Naive thymus-derived CD8-positive, alpha-beta T cell (primary cell): ENCODE data around the gene DCC. TPM values are rescaled to one million over a fixed set of nuclear protein-coding genes. Genes with fewer than 3 reads are reported as not detected.
A peak's percentile ranks its signal among the peaks of the same experiment; 100 is the strongest.

Source experiments
- ATAC-seq, 2 donors: fragments of 150-1000 bp; cut with Tn5 transposase in 1 of 2; sonication (Bioruptor Pico), chemical (Tn5 transposase) in 1 of 2; 1 replicate in 1 of 2; 2 replicates in 1 of 2; pipeline ENCODE4 v1.10.0; 2021; ENCODE audit warnings: mild to moderate bottlenecking in 2 of 2, moderate library complexity in 2 of 2
- POLR2A ChIA-PET: fragments of 350-600 bp; sonication (Branson Sonifier 250); formaldehyde crosslinking; loops from one replicate; lab custom pipeline; 2021; ENCODE audit warnings: antibody characterized with exemption; lab: Charles Lee
- DNase-seq, 10 donors: peaks; one replicate each; pipeline versions ENCODE4 v3.0.0 to v3.0.0-alpha.2; 2020 to 2022
- H3K27ac Mint-ChIP-seq, 10 donors: one replicate each; pipeline ENCODE4 v1.8.0; 2020 to 2022; ENCODE audit warnings: mild to moderate bottlenecking in 10 of 10, mixed read lengths in 10 of 10, moderate library complexity in 4 of 10, inconsistent platforms in 1 of 10
- H3K27me3 Mint-ChIP-seq, 5 donors: one replicate each; pipeline ENCODE4 v1.8.0; 2021 to 2022; ENCODE audit warnings: mixed read lengths in 5 of 5
- H3K36me3 Mint-ChIP-seq, 3 donors: one replicate each; pipeline ENCODE4 v1.8.0; 2020 to 2022; ENCODE audit warnings: mixed read lengths in 3 of 3, mild to moderate bottlenecking in 2 of 3, inconsistent platforms in 1 of 3
- H3K4me1 Mint-ChIP-seq, 4 donors: one replicate each; pipeline ENCODE4 v1.8.0; 2021 to 2022; ENCODE audit warnings: mixed read lengths in 4 of 4
- H3K4me3 Mint-ChIP-seq, 10 donors: one replicate each; pipeline ENCODE4 v1.8.0; 2020 to 2022; ENCODE audit warnings: mild to moderate bottlenecking in 10 of 10, mixed read lengths in 10 of 10, moderate library complexity in 6 of 10, inconsistent platforms in 1 of 10
- H3K9me3 Mint-ChIP-seq, 9 donors: one replicate each; pipeline ENCODE4 v1.8.0; 2020 to 2022; ENCODE audit warnings: mixed read lengths in 9 of 9, mild to moderate bottlenecking in 3 of 9, inconsistent platforms in 1 of 9, moderate library complexity in 1 of 9
- polyA plus RNA-seq, 3 donors: library from polyadenylated mRNA; unstranded; fragments of 300-500 nt; fragmentation: Illumina TruSeq; gene quantifications; one replicate each; pipeline ENCODE4 v1.2.3, GENCODE V29; 2021
- total RNA-seq, 8 experiments: library from RNA in 2 of 8; stranded (reverse) in 2 of 8; gene quantifications; one replicate each; pipeline ENCODE4 v1.2.3 and lab custom pipeline; 2021 to 2026

The DCC gene
- total and polyA plus RNA-seq, 5 experiments from 2014 or later, result not detected

DNA sequence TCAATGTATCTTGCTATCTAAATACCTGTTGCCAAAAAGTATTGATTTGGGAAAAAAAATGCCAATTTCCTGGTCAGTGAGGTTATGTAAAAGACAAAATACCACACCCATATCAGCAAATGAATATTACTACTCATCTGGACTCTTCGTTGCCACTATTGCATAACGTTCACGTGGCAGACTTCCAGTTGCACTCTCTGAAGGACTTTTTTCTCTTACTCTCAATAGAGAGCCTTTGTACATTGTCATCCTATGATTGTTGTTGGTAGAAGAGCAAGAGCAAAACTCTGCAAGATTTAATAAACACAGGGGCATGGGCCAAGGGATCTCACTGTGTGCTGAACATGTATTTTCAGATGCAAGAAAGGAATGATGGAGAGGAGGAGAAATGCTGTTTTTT, 1194.7 kb downstream of the DCC start:
- Mint-ChIP-seq H3K4me3 (no peak overlapping the region), H3K36me3 (no peaks in the 10 kb centered on the region), H3K27me3 (no peaks in the 10 kb centered on the region), H3K27ac (no peak overlapping the region), H3K9me3 (peaks cover 0 to 11% (median 2%) of the 10 kb centered on the region in 9 donors), H3K4me1 (no peaks in the 10 kb centered on the region)
- POLR2A ChIA-PET, result no interaction called here
- ATAC-seq, result no peak
- no peak for DNase-seq

- DNase-seq, result no peak
- Mint-ChIP-seq H3K36me3 (no peaks in the 10 kb centered on the region), H3K4me1 (no peaks in the 10 kb centered on the region), H3K27ac (no peak overlapping the region), H3K27me3 (no peaks in the 10 kb centered on the region), H3K9me3 (peaks cover 0 to 11% (median 2%) of the 10 kb centered on the region in 9 donors), H3K4me3 (no peak overlapping the region)
- no peak for ATAC-seq
- POLR2A ChIA-PET, result no interaction called here
Measured at GRCh38 chr18:53536908-53537307, 1196.9 kb downstream of the DCC start.

DNA sequence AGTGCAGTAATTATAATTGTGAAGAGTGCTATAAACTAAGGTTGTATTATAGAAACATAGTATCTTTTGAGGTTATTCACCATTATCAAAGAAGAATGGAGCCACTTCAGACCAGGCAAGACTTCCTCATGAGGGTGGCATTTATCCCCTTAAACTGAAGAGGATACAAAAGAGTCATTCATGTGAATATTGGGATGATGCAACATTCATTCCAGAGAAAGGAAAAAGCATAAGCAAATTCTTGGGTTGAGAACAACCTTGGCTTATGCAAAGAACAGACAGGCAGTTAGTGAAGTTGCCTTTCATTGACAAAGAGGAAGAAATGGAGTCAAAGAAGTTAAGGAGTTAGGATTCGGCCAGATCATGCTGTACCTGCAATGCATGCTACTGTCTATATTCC, 1201.9 kb downstream of the DCC start:
- no peak for ATAC-seq
- Mint-ChIP-seq H3K27me3 (no peaks in the 10 kb centered on the region), H3K27ac (no peak overlapping the region), H3K36me3 (no peaks in the 10 kb centered on the region), H3K4me3 (no peak overlapping the region), H3K4me1 (no peaks in the 10 kb centered on the region), H3K9me3 (peaks cover 0 to 24% (median 0%) of the 10 kb centered on the region in 9 donors)
- POLR2A ChIA-PET, result no interaction called here
- DNase-seq, result no peak

GRCh38 chr18:53543711-53544110, 1203.7 kb downstream of the DCC start:
- Mint-ChIP-seq H3K9me3 (peaks cover 0 to 24% (median 0%) of the 10 kb centered on the region in 9 donors), H3K27me3 (no peaks in the 10 kb centered on the region), H3K4me1 (no peaks in the 10 kb centered on the region), H3K36me3 (no peaks in the 10 kb centered on the region), H3K4me3 (no peak overlapping the region), H3K27ac (no peak overlapping the region)
- POLR2A ChIA-PET, result no interaction called here
- ATAC-seq (no peak), DNase-seq (no peak)

DNA sequence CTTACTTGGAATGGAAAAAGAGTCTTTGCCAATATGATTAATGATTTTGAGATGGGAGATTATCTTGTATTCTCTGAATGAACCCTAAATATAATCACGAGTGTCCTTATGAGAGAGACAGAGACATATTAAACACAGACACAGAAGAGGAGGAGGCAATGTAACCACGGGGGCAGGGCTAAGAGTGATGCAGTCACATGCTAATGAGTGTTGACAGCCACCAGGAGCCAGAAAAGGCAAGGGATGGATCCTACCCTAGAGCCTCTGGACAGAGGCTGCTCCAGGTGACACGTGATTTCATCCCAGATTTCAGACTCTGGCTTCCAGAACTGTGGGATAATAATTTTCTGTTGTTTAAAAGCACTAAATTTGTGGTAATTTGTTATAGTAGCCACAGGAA, 1204.9 kb downstream of the DCC start:
- POLR2A ChIA-PET, result no interaction called here
- H3K27ac Mint-ChIP-seq, result no peak overlapping the region
- no peaks in the 10 kb centered on the region for H3K36me3 Mint-ChIP-seq
- H3K4me1 Mint-ChIP-seq, result no peaks in the 10 kb centered on the region
- peaks cover 0 to 25% (median 0%) of the 10 kb centered on the region in 9 donors for H3K9me3 Mint-ChIP-seq
- H3K4me3 Mint-ChIP-seq, result no peak overlapping the region
- DNase-seq (no peak), ATAC-seq (no peak)
- no peaks in the 10 kb centered on the region for H3K27me3 Mint-ChIP-seq

DNA sequence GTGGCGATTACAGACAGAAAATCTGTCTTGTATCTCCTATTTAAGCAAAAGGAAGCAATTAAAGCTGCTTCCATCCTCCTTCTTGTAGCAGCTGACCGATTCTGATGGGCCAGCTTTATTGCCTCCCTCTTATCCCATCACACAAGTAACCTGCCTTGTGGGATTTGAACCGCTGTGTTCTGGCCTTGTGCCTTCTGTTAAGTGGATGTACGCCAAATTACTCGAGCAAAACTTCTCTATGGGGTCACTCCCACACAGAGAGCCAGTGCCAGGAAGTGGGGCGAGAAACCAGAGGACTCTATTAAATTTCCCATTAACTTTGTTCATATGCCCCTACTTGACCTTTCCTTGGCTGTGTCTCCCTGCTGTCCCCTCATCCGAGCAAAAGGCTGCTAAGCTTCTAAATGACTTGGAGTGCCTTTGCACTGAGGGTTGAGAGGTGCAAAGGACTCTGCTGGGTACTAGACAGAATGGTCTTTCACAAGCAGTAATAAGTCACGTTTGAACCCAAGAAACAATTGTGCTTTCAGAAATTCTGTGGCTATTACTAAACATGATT, 1212.0 kb downstream of the DCC start:
- Mint-ChIP-seq H3K36me3 (peaks cover 0 to 3% (median 0%) of the 10 kb centered on the region in 3 donors), H3K27ac (no peak overlapping the region), H3K9me3 (peaks cover 0 to 8% (median 0%) of the 10 kb centered on the region in 9 donors), H3K27me3 (no peaks in the 10 kb centered on the region), H3K4me3 (no peak overlapping the region), H3K4me1 (no peaks in the 10 kb centered on the region)
- no peak for ATAC-seq
- POLR2A ChIA-PET, result no interaction called here
- DNase-seq, result no peak

- ATAC-seq, result no peak
Measured at GRCh38 chr18:53553030-53553429, 1213.0 kb downstream of the DCC start.

DNA sequence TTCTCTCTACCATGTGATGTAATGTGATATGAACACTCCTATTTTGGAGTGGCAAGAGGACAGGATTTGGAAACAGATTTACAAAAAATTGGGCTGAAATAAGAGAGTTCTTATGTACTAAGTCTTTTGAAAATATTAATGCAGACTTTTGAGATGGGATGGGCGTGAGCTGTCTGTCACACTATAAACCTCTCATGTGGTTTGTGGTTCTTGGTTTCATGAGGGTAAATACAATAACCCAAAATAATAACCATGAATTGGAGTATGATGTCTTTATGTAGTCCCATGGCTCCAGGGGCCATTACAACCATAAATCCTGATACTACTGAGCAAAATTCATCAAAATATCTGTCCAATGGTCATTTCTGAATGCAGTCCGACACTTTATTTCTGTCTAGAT, 1216.5 kb downstream of the DCC start:
- Mint-ChIP-seq H3K27ac (no peak overlapping the region), H3K27me3 (no peaks in the 10 kb centered on the region), H3K36me3 (no peaks in the 10 kb centered on the region), H3K4me3 (no peak overlapping the region), H3K9me3 (peaks cover 0 to 17% (median 5%) of the 10 kb centered on the region in 9 donors), H3K4me1 (no peaks in the 10 kb centered on the region)
- POLR2A ChIA-PET, result no interaction called here
- DNase-seq (no peak), ATAC-seq (no peak)

More at GRCh38 chr18:53553030-53553429, 1213.0 kb downstream of the DCC start:
- no peak for DNase-seq
- peaks cover 0 to 3% (median 0%) of the 10 kb centered on the region in 3 donors for H3K36me3 Mint-ChIP-seq
- no peak overlapping the region for H3K27ac Mint-ChIP-seq
- H3K27me3 Mint-ChIP-seq, result no peaks in the 10 kb centered on the region
- H3K4me3 Mint-ChIP-seq, result no peak overlapping the region
- no peaks in the 10 kb centered on the region for H3K4me1 Mint-ChIP-seq
- POLR2A ChIA-PET, result no interaction called here
- H3K9me3 Mint-ChIP-seq, result peaks cover 0 to 8% (median 0%) of the 10 kb centered on the region in 9 donors

DNA sequence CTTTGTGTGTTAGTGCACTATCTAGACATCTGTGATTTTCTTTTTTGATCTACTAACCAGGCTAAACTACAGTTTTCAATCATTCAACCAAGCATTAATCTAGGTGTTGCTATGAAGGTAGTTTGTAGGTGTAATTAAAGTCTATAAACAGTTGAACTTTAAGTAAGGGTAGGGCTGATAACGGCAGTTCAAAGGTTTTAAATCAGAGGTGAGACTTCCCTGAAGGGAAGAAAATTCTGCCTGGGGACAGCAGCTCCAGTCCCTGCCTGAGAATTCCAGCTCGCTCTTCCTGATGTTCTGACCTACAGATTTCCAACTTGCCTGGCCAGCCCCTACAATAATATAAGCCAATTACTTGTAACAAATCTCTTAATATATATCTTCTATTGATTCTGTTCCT, 1220.5 kb downstream of the DCC start:
- no peak for ATAC-seq
- Mint-ChIP-seq H3K27me3 (peaks cover 0 to 9% (median 0%) of the 10 kb centered on the region in 5 donors), H3K4me3 (no peak overlapping the region), H3K27ac (no peak overlapping the region), H3K4me1 (no peaks in the 10 kb centered on the region), H3K36me3 (no peaks in the 10 kb centered on the region), H3K9me3 (peaks cover 0 to 17% (median 5%) of the 10 kb centered on the region in 9 donors)
- POLR2A ChIA-PET, result no interaction called here
- no peak for DNase-seq

DNA sequence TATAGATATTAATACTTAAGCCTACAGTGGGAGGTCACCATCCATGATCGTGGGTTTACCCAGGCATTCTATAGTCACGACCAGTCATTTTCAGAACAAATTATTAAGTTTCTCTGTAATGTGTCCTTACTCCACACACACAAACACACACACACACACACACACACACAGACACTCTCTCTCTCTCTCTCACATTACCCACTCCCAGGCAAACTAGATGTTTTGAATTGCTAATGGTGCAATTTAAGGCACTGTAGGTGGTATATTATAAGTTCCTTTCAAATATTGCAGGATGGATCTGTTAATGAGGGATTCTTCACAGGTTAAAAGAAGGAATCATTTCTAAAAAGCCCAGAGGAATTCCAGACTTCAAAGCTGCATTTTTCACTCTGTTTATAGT, 1226.6 kb downstream of the DCC start:
- Mint-ChIP-seq H3K9me3 (peaks cover 0 to under 1% (median 0%) of the 10 kb centered on the region in 9 donors), H3K36me3 (no peaks in the 10 kb centered on the region), H3K4me1 (no peaks in the 10 kb centered on the region), H3K4me3 (no peak overlapping the region), H3K27ac (peak overlapping the region in 1 of 10 donors; percentile 50), H3K27me3 (peaks cover 0 to 9% (median 0%) of the 10 kb centered on the region in 5 donors)
- ATAC-seq (no peak), DNase-seq (no peak)
- POLR2A ChIA-PET, result no interaction called here

DNA sequence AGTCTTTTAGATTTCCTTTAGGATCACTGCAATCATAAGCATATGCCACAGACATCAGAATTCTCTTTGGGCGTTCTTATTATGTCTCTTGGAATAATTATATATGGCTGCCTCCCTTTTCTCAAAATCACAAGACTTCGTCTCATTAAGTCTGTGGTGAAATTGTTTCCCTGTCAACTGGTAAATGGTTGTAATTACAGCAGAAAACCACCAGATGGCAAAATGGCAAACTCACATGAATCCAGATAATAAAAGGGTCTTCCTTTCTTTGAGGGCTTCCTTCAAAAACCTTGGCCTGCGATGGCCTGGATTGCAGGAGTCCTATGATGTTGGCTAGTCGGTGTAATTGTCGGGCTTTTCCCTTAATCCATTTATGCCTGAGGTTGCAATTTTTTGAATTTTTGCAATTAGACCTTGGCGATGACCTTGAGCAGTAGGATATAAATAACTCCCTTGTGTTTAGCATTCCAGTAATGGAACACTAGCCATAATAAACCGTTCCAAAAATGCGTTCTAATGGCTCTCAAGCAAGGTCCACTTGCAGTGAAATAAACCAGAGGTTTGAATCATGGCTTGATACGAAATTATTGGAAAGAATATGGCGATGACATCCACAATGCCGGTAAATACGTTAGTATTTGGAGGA, 1228.1 kb downstream of the DCC start:
- ATAC-seq (no peak), DNase-seq (peak in 3 of 10 donors; percentile 5 to 16 (median 8))
- H3K4me3 Mint-ChIP-seq, result no peak overlapping the region
- no peaks in the 10 kb centered on the region for H3K9me3 Mint-ChIP-seq
- H3K27me3 Mint-ChIP-seq, result peaks cover 0 to 9% (median 0%) of the 10 kb centered on the region in 5 donors
- H3K27ac Mint-ChIP-seq, result no peak overlapping the region
- POLR2A ChIA-PET, result no interaction called here
- no peaks in the 10 kb centered on the region for H3K36me3 Mint-ChIP-seq
- no peaks in the 10 kb centered on the region for H3K4me1 Mint-ChIP-seq
